ENCODE measurements around the gene KANSL2. TPM values are rescaled to one million over a fixed set of nuclear protein-coding genes. Genes with fewer than 3 reads are reported as not detected.

Gene KANSL2, protein sequence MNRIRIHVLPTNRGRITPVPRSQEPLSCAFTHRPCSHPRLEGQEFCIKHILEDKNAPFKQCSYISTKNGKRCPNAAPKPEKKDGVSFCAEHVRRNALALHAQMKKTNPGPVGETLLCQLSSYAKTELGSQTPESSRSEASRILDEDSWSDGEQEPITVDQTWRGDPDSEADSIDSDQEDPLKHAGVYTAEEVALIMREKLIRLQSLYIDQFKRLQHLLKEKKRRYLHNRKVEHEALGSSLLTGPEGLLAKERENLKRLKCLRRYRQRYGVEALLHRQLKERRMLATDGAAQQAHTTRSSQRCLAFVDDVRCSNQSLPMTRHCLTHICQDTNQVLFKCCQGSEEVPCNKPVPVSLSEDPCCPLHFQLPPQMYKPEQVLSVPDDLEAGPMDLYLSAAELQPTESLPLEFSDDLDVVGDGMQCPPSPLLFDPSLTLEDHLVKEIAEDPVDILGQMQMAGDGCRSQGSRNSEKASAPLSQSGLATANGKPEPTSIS
- total RNA-seq: 34.0 and 55.1 TPM in 2 replicates

GRCh38 chr12:48681710-48682532 lies at the start of gene KANSL2:
TSS of gene KANSL2 (minus strand) at chr12:48682238. CDS start at chr12:48681632, 606 bp downstream.

GRCh38 chr12:48716493-48717251 lies 34.6 kb upstream of the KANSL2 start, which contains the start of gene CCNT1:
TSS of gene CCNT1 (minus strand) at chr12:48716707. CDS start at chr12:48716675, 32 bp downstream.

Other genes starting within 250 kb of the KANSL2 start
- gene ANP32D, start 209.7 kb downstream of the KANSL2 start, total RNA-seq: not detected in 2 replicates
- not detected in 2 replicates for gene C12orf54, start 199.7 kb downstream of the KANSL2 start, total RNA-seq
- gene OR8S1, start 156.6 kb downstream of the KANSL2 start, total RNA-seq: not detected in 2 replicates
- not detected in 2 replicates for gene LALBA, start 112.2 kb downstream of the KANSL2 start, total RNA-seq
- gene CCNT1, start 34.5 kb upstream of the KANSL2 start, total RNA-seq: 11.3 and 30.2 TPM in 2 replicates
- gene ADCY6, start 106.9 kb upstream of the KANSL2 start, total RNA-seq: 24.1 and 66.6 TPM in 2 replicates
- 16.0 and 19.8 TPM in 2 replicates for gene CACNB3, start 136.3 kb upstream of the KANSL2 start, total RNA-seq
- 84.2 and 143 TPM in 2 replicates for gene DDX23, start 169.9 kb upstream of the KANSL2 start, total RNA-seq
- gene RND1, start 183.6 kb upstream of the KANSL2 start, total RNA-seq: 5.5 and 12.0 TPM in 2 replicates
- gene FKBP11, start 243.3 kb upstream of the KANSL2 start, total RNA-seq: 7.9 and 11.6 TPM in 2 replicates

All from bladder microvascular endothelial cell (primary cell).